SK-N-SH (cell line): ENCODE data around the gene PPP3R2. TPM values are rescaled to one million over a fixed set of nuclear protein-coding genes. Genes with fewer than 3 reads are reported as not detected.

Source experiments
- CTCF ChIA-PET: fragments of 300-600, 350-600 bp; formaldehyde crosslinking; extraction: SDS; loops from one replicate; lab custom pipeline; 2021; lab: Yijun Ruan, JAX
- POLR2A ChIA-PET: fragments of 350-600 bp; sonication (Branson Sonifier 250); formaldehyde crosslinking; extraction: SDS; loops from one replicate; lab custom pipeline; 2020; ENCODE audit warnings: antibody characterized with exemption, inconsistent platforms; lab: Yijun Ruan, JAX
- DNase-seq: peaks from one replicate; pipeline ENCODE4 v3.0.0; 2012
- H2AFZ ChIP-seq: fragments of 200-600 bp; sonication (generic); 2 replicates; pipeline ENCODE4 v1.8.1; 2016; ENCODE audit warnings: antibody characterized with exemption, mild to moderate bottlenecking, low read depth
- H3F3A ChIP-seq: fragments of 200-600 bp; sonication (generic); replicated peaks from 2 replicates; pipeline ENCODE3; 2016; ENCODE audit warnings: antibody characterized with exemption, mild to moderate bottlenecking; ENCODE audit not compliant: insufficient read depth
- H3K27ac ChIP-seq, 2 experiments: fragments of 200-500 bp in 1 of 2; fragments of 200-600 bp in 1 of 2; sonication (Bioruptor generic) in 1 of 2; sonication (generic), shearing (Covaris generic) in 1 of 2; 2 replicates each; pipeline versions ENCODE4 v1.5.1 to v1.6.1; 2014 to 2016; ENCODE audit warnings: low read depth in 2 of 2, inconsistent platforms in 1 of 2, low read length in 1 of 2, mild to moderate bottlenecking in 1 of 2, mixed read lengths in 1 of 2
- H3K27me3 ChIP-seq: fragments of 200-600 bp; sonication (generic), shearing (Covaris generic); 2 replicates; pipeline ENCODE4 v1.6.1; 2016; ENCODE audit warnings: mixed run types; ENCODE audit not compliant: insufficient read depth
- H3K36me3 ChIP-seq, 2 experiments: fragments of 200-500 bp in 1 of 2; fragments of 200-600 bp in 1 of 2; sonication (Bioruptor generic) in 1 of 2; sonication (generic) in 1 of 2; replicated peaks in 1 of 2; 2 replicates each; pipeline versions ENCODE3 to v1.5.1; 2014 to 2016; ENCODE audit warnings: low read length in 1 of 2, mild to moderate bottlenecking in 1 of 2; ENCODE audit not compliant: insufficient read depth in 2 of 2, control insufficient read depth in 1 of 2
- H3K4me1 ChIP-seq, 2 experiments: fragments of 200-500 bp in 1 of 2; fragments of 200-600 bp in 1 of 2; sonication (Bioruptor generic) in 1 of 2; sonication (generic), shearing (Covaris generic) in 1 of 2; 2 replicates each; pipeline versions ENCODE4 v1.5.1 to v1.6.1; 2014 to 2016; ENCODE audit warnings: low read depth in 1 of 2, low read length in 1 of 2, mixed run types in 1 of 2; ENCODE audit not compliant: insufficient read depth in 2 of 2, control insufficient read depth in 1 of 2
- H3K4me2 ChIP-seq: fragments of 200-600 bp; sonication (generic), shearing (Covaris generic); 2 replicates; pipeline ENCODE4 v1.6.1; 2017; ENCODE audit warnings: mixed run types
- H3K4me3 ChIP-seq, 2 experiments: fragments of 200-500 bp in 1 of 2; fragments of 200-600 bp in 1 of 2; sonication (Bioruptor generic) in 1 of 2; sonication (generic), shearing (Covaris generic) in 1 of 2; 2 replicates each; pipeline versions ENCODE4 v1.5.1 to v1.8.1; 2014 to 2016; ENCODE audit warnings: low read depth in 2 of 2, inconsistent platforms in 1 of 2, low read length in 1 of 2, mild to moderate bottlenecking in 1 of 2, mixed read lengths in 1 of 2, moderate library complexity in 1 of 2
- H3K79me2 ChIP-seq: fragments of 200-600 bp; sonication (generic); 2 replicates; pipeline ENCODE4 v1.8.1; 2017; ENCODE audit warnings: mild to moderate bottlenecking; ENCODE audit not compliant: insufficient read depth
- H3K9ac ChIP-seq: fragments of 200-600 bp; sonication (generic); 2 replicates; pipeline ENCODE4 v1.6.1; 2017; ENCODE audit warnings: mixed run types
- H3K9me2 ChIP-seq: fragments of 200-600 bp; sonication (generic); 2 replicates; pipeline ENCODE4 v1.6.1; 2017; ENCODE audit warnings: mixed run types
- H3K9me3 ChIP-seq: fragments of 200-600 bp; sonication (generic); 2 replicates; pipeline ENCODE4 v1.6.1; 2017; ENCODE audit warnings: mixed run types, mild to moderate bottlenecking, moderate library complexity
- H4K20me1 ChIP-seq: fragments of 200-600 bp; sonication (generic); 2 replicates; pipeline ENCODE4 v1.6.1; 2017; ENCODE audit warnings: mild to moderate bottlenecking, mixed run types; ENCODE audit not compliant: insufficient read depth
- CHD2 ChIP-seq: fragments of 150-350 bp; IDR thresholded peaks from 2 replicates; pipeline ENCODE4 v1.6.1; 2018; ENCODE audit warnings: low read length; ENCODE audit not compliant: partially characterized antibody
- ELF1 ChIP-seq: IDR thresholded peaks from 2 replicates; pipeline ENCODE4 v1.4.0; 2012
- EZH2phosphoT487 ChIP-seq: fragments of 200-600 bp; sonication (generic); IDR thresholded peaks from 2 replicates; pipeline ENCODE4 v1.6.1; 2017; ENCODE audit warnings: low read depth, mixed run types, mild to moderate bottlenecking, antibody characterized with exemption, moderate library complexity, borderline replicate concordance
- FOSL2 ChIP-seq: IDR thresholded peaks from 2 replicates; pipeline ENCODE4 v1.4.0; 2012; ENCODE audit warnings: low read depth, mild to moderate bottlenecking, moderate library complexity, borderline replicate concordance
- FOXJ3 ChIP-seq: sonication (generic); formaldehyde crosslinking; IDR thresholded peaks from 2 replicates; pipeline ENCODE4 v1.5.1; 2020; ENCODE audit warnings: mild to moderate bottlenecking, missing genetic modification reagents
- FOXM1 ChIP-seq: IDR thresholded peaks from 2 replicates; pipeline ENCODE4 v1.4.0; 2012; ENCODE audit warnings: low read depth, mild to moderate bottlenecking
- GATA2 ChIP-seq: sonication (generic); formaldehyde crosslinking; IDR thresholded peaks from 2 replicates; pipeline ENCODE4 v1.5.0; 2020; ENCODE audit warnings: mild to moderate bottlenecking, missing genetic modification reagents
- MEF2A ChIP-seq: IDR thresholded peaks from 2 replicates; pipeline ENCODE4 v1.4.0; 2012; ENCODE audit warnings: low read depth, borderline replicate concordance
- MXI1 ChIP-seq: IDR thresholded peaks from 2 replicates; pipeline ENCODE4 v1.6.1; 2012; ENCODE audit warnings: mild to moderate bottlenecking, low read depth, low read length, improper control_type of control experiment
- NFIC ChIP-seq: IDR thresholded peaks from 2 replicates; pipeline ENCODE4 v1.4.0; 2012; ENCODE audit warnings: borderline replicate concordance
- NRF1 ChIP-seq: IDR thresholded peaks from 2 replicates; pipeline ENCODE4 v1.6.1; 2012; ENCODE audit warnings: low read depth, mild to moderate bottlenecking, low read length
- RAD21 ChIP-seq: IDR thresholded peaks from 2 replicates; pipeline ENCODE4 v1.6.1; 2012; ENCODE audit warnings: mild to moderate bottlenecking, low read length
- SIN3A ChIP-seq: IDR thresholded peaks from 2 replicates; pipeline ENCODE4 v1.6.1; 2012; ENCODE audit warnings: low read depth, mild to moderate bottlenecking, low read length, moderate library complexity, borderline replicate concordance
- TEAD4 ChIP-seq: IDR thresholded peaks from 2 replicates; pipeline ENCODE4 v1.4.0; 2012; ENCODE audit warnings: mild to moderate bottlenecking, borderline replicate concordance; ENCODE audit not compliant: insufficient read depth
- YY1 ChIP-seq: IDR thresholded peaks from 2 replicates; pipeline ENCODE4 v1.4.0; 2012; ENCODE audit warnings: low read depth, mild to moderate bottlenecking
- polyA plus RNA-seq, 3 experiments: library from polyadenylated mRNA; depleted of rRNA; stranded (reverse); fragments of >200 nt; gene quantifications; 2 replicates each; pipeline ENCODE4 v1.2.3, GENCODE V29; 2012
- TF ChIP-seq, protein P1 (sequence below): fragments of 200-600 bp; sonication (generic); IDR thresholded peaks from 2 replicates; pipeline ENCODE4 v1.6.1; 2017; ENCODE audit warnings: antibody characterized with exemption, mild to moderate bottlenecking, moderate library complexity
- TF ChIP-seq, protein P2 (sequence below): IDR thresholded peaks from 2 replicates; pipeline ENCODE4 v1.6.1; 2012; ENCODE audit warnings: mild to moderate bottlenecking, low read depth, low read length, moderate library complexity
- TF ChIP-seq, protein P3 (sequence below): fragments of 150-350 bp; IDR thresholded peaks from 2 replicates; pipeline ENCODE4 v1.6.1; 2016; ENCODE audit warnings: mild to moderate bottlenecking, low read depth, low read length
- TF ChIP-seq, protein P4 (sequence below): IDR thresholded peaks from 2 replicates; pipeline ENCODE4 v1.4.0; 2012; ENCODE audit warnings: low read depth, borderline replicate concordance
- TF ChIP-seq, protein P5 (sequence below): IDR thresholded peaks from 2 replicates; pipeline ENCODE4 v1.4.0; 2012; ENCODE audit warnings: low read depth

PPP3R2 gene
- polyA plus RNA-seq, 1 of the 3 experiments (the other 2 are of a cell fraction): not detected

DNA sequence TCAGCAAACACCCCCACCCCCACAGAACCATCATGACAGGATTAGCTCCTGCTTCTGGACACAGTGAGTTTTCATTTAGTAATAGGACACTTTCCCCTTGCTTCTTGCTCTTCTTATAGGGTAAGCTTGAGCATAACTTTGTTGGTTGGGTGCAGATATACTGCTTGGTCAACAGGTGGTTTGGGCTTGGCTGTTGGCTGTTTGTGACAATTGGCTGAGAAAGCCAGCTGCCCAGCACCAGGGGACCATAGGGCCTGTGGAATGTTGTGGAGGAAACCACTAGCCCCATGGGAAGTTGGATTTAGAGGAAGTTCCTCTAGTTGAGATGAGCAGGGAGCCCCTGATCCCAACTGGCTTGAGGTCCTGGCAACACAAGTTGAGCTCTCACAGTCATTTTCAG lies 30.5 kb downstream of the PPP3R2 start:
- POLR2A ChIA-PET: interaction anchor here (1.2 kb wide), 1 partner anchor 166 kb away, joined by 3 read pairs; the partner anchor contains the start of genes MRPL50 and ZNF189
- Histone ChIP-seq H2AFZ (no peak overlapping the region), H4K20me1 (no peaks in the 10 kb centered on the region), H3K9me3 (no peaks in the 10 kb centered on the region), H3K4me1 (peaks cover 0 to 3% of the 10 kb centered on the region in 2 experiments; a peak in 1 of 4 replicates), H3K27me3 (no peaks in the 10 kb centered on the region), H3K79me2 (peaks cover 4% of the 10 kb centered on the region; the same call in 1 of the 2 replicates), H3K9ac (no peak overlapping the region), H3K9me2 (no peaks in the 10 kb centered on the region), H3K4me2 (no peak overlapping the region), H3K36me3 (peaks cover 77 to 82% of the 10 kb centered on the region in 2 experiments), H3F3A (peaks cover 8% of the 10 kb centered on the region), H3K27ac (no peak overlapping the region), H3K4me3 (no peak overlapping the region)
- CTCF ChIA-PET: interaction anchor here (0.5 to 1.9 kb wide), 7 partner anchors 15 to 155 kb away, joined by 3 to 7 read pairs (median 3); no protein-coding TSS in a partner anchor
- DNase-seq: no peak
- no peak for TF ChIP-seq TEAD4
- no peak for TF ChIP-seq GATA2 (CRISPR knock-in tag)
- no peak for TF ChIP-seq SIN3A
- no peak for TF ChIP-seq FOXM1
- TF ChIP-seq, protein P1, sequence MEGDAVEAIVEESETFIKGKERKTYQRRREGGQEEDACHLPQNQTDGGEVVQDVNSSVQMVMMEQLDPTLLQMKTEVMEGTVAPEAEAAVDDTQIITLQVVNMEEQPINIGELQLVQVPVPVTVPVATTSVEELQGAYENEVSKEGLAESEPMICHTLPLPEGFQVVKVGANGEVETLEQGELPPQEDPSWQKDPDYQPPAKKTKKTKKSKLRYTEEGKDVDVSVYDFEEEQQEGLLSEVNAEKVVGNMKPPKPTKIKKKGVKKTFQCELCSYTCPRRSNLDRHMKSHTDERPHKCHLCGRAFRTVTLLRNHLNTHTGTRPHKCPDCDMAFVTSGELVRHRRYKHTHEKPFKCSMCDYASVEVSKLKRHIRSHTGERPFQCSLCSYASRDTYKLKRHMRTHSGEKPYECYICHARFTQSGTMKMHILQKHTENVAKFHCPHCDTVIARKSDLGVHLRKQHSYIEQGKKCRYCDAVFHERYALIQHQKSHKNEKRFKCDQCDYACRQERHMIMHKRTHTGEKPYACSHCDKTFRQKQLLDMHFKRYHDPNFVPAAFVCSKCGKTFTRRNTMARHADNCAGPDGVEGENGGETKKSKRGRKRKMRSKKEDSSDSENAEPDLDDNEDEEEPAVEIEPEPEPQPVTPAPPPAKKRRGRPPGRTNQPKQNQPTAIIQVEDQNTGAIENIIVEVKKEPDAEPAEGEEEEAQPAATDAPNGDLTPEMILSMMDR: no peak
- no peak for TF ChIP-seq CHD2
- TF ChIP-seq NFIC: no peak
- TF ChIP-seq RAD21: no peak
- TF ChIP-seq EZH2phosphoT487: no peak
- no peak for TF ChIP-seq YY1
- no peak for TF ChIP-seq FOSL2
- TF ChIP-seq, protein P2, sequence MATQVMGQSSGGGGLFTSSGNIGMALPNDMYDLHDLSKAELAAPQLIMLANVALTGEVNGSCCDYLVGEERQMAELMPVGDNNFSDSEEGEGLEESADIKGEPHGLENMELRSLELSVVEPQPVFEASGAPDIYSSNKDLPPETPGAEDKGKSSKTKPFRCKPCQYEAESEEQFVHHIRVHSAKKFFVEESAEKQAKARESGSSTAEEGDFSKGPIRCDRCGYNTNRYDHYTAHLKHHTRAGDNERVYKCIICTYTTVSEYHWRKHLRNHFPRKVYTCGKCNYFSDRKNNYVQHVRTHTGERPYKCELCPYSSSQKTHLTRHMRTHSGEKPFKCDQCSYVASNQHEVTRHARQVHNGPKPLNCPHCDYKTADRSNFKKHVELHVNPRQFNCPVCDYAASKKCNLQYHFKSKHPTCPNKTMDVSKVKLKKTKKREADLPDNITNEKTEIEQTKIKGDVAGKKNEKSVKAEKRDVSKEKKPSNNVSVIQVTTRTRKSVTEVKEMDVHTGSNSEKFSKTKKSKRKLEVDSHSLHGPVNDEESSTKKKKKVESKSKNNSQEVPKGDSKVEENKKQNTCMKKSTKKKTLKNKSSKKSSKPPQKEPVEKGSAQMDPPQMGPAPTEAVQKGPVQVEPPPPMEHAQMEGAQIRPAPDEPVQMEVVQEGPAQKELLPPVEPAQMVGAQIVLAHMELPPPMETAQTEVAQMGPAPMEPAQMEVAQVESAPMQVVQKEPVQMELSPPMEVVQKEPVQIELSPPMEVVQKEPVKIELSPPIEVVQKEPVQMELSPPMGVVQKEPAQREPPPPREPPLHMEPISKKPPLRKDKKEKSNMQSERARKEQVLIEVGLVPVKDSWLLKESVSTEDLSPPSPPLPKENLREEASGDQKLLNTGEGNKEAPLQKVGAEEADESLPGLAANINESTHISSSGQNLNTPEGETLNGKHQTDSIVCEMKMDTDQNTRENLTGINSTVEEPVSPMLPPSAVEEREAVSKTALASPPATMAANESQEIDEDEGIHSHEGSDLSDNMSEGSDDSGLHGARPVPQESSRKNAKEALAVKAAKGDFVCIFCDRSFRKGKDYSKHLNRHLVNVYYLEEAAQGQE: no peak
- no peak for TF ChIP-seq NRF1
- TF ChIP-seq MEF2A: no peak
- TF ChIP-seq, protein P3, sequence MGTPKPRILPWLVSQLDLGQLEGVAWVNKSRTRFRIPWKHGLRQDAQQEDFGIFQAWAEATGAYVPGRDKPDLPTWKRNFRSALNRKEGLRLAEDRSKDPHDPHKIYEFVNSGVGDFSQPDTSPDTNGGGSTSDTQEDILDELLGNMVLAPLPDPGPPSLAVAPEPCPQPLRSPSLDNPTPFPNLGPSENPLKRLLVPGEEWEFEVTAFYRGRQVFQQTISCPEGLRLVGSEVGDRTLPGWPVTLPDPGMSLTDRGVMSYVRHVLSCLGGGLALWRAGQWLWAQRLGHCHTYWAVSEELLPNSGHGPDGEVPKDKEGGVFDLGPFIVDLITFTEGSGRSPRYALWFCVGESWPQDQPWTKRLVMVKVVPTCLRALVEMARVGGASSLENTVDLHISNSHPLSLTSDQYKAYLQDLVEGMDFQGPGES: no peak
- TF ChIP-seq, protein P4, sequence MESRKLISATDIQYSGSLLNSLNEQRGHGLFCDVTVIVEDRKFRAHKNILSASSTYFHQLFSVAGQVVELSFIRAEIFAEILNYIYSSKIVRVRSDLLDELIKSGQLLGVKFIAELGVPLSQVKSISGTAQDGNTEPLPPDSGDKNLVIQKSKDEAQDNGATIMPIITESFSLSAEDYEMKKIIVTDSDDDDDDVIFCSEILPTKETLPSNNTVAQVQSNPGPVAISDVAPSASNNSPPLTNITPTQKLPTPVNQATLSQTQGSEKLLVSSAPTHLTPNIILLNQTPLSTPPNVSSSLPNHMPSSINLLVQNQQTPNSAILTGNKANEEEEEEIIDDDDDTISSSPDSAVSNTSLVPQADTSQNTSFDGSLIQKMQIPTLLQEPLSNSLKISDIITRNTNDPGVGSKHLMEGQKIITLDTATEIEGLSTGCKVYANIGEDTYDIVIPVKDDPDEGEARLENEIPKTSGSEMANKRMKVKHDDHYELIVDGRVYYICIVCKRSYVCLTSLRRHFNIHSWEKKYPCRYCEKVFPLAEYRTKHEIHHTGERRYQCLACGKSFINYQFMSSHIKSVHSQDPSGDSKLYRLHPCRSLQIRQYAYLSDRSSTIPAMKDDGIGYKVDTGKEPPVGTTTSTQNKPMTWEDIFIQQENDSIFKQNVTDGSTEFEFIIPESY: no peak
- TF ChIP-seq, protein P5, sequence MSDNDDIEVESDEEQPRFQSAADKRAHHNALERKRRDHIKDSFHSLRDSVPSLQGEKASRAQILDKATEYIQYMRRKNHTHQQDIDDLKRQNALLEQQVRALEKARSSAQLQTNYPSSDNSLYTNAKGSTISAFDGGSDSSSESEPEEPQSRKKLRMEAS: no peak
- no peak for TF ChIP-seq FOXJ3 (CRISPR knock-in tag)
- no peak for TF ChIP-seq MXI1
- no peak for TF ChIP-seq ELF1
